GM12875 (cell line): ENCODE results near the gene PAK6.

Experiments used
- H3K4me3 ChIP-seq: one replicate; pipeline ENCODE4 v1.5.1; 2011; ENCODE audit warnings: low read depth, low read length, control low read depth
- CTCF ChIP-seq: IDR thresholded peaks from 2 replicates; pipeline ENCODE4 v1.5.1; 2011; ENCODE audit warnings: low read depth, mild to moderate bottlenecking, control low read depth, inconsistent platforms, low read length, moderate library complexity, borderline replicate concordance; ENCODE audit not compliant: insufficient read depth

Gene PAK6

GRCh38 chr15:40325188-40325587 is 86.3 kb downstream of the PAK6 start:
- no peak for TF ChIP-seq CTCF
- H3K4me3 ChIP-seq, result no peak overlapping the region

- no peak for TF ChIP-seq CTCF
- no peak overlapping the region for H3K4me3 ChIP-seq
Measured at GRCh38 chr15:40325700-40326099, 86.8 kb downstream of the PAK6 start.
